ENCODE measurements around the gene NAPEPLD.
A peak's percentile ranks its signal among the peaks of the same experiment; 100 is the strongest.
"Not testable (repeated sequence)": the region's sequence is repeated elsewhere in the genome, so short reads cannot be mapped to it uniquely, and the experiment has no call there.

NAPEPLD gene

DNA sequence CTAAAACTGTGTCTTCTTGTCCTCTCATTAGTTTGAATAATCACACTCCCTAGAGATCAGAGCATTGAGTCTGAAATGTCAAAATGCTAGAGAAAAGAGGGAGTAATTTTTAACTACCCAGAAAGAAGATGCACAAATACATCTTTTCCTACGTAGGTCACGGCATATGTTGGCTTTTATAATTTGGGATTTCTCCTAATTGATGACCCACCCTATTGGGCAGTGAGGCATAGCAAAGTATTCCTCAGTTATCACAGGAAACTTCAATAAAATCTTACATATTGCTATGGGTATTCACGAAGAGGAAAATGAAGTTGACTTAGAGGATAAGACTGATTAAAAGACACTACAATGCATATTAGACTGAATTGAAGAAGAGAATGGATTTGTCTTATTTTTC, 48.6 kb downstream of the NAPEPLD start:
- ChIA-PET CTCF (no interaction called here), POLR2A (no interaction called here)
- H3K4me3 ChIP-seq (ENCODE audit: low read depth, low read length) = no peak overlapping the region
- no peaks in the 10 kb centered on the region for H3K4me1 ChIP-seq (ENCODE audit: control insufficient read depth, insufficient read depth, low read length)
- no peak overlapping the region for H3K27ac ChIP-seq (ENCODE audit: extremely low read depth, low read depth, low read length)
- no peaks in the 10 kb centered on the region for H3K9me3 ChIP-seq (ENCODE audit: control insufficient read depth, insufficient read depth, low read depth, low read length)
- TF ChIP-seq ZNF549 (tag by site-specific recombination; IDR thresholded peaks at IDR 0.05) (no peak), ZNF660 (tag by site-specific recombination; IDR thresholded peaks at IDR 0.05) (peak; percentile 100), ZNF155 (tag by site-specific recombination; IDR thresholded peaks at IDR 0.05) (no peak)
- peaks cover 12 to 26% of the 10 kb centered on the region in 2 experiments for H3K36me3 ChIP-seq (ENCODE audit: control insufficient read depth in 2 of 2, insufficient read depth in 1 of 2, low read length in 2 of 2)

DNA sequence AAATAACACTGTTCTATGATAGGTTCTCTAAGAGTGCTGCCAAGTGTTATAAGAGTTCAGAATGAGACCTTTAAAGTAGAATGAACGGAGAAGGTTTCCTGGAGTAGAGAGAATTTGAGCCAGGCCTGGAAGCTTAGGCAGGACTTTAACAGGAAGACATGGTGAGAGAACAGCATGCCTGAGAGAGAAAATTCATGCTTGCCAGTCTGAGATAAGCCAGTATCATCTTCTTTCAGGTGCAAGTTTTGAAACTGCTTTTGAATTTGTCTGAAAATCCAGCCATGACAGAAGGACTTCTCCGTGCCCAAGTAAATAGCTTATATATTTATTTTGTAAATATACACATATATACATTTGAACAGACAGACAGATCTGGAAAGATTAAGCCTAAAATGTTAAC, 51.9 kb downstream of the NAPEPLD start:
- Histone ChIP-seq H3K9me3 (ENCODE audit: control insufficient read depth, insufficient read depth, low read depth, low read length) (no peaks in the 10 kb centered on the region), H3K4me1 (ENCODE audit: control insufficient read depth, insufficient read depth, low read length) (no peaks in the 10 kb centered on the region), H3K36me3 (ENCODE audit: control insufficient read depth in 2 of 2, insufficient read depth in 1 of 2, low read length in 2 of 2) (peaks cover 6 to 29% of the 10 kb centered on the region in 2 experiments), H3K27ac (ENCODE audit: extremely low read depth, low read depth, low read length) (no peak overlapping the region), H3K4me3 (ENCODE audit: low read depth, low read length) (no peak overlapping the region)
- ChIA-PET POLR2A (no interaction called here), CTCF (no interaction called here)
- TF ChIP-seq REPIN1 (tag by site-specific recombination; IDR thresholded peaks at IDR 0.05; ENCODE audit: low read depth) (no peak), ZNF23 (tag by site-specific recombination; IDR thresholded peaks at IDR 0.05; ENCODE audit: borderline replicate concordance) (no peak), ZFP41 (tag by site-specific recombination; IDR thresholded peaks at IDR 0.05; ENCODE audit: borderline replicate concordance) (no peak), BCL11A (tag by site-specific recombination; IDR thresholded peaks at IDR 0.05; ENCODE audit: low read depth) (no peak), ZNF140 (tag by site-specific recombination; IDR thresholded peaks at IDR 0.05) (no peak)
- TF ChIP-seq, protein P1, sequence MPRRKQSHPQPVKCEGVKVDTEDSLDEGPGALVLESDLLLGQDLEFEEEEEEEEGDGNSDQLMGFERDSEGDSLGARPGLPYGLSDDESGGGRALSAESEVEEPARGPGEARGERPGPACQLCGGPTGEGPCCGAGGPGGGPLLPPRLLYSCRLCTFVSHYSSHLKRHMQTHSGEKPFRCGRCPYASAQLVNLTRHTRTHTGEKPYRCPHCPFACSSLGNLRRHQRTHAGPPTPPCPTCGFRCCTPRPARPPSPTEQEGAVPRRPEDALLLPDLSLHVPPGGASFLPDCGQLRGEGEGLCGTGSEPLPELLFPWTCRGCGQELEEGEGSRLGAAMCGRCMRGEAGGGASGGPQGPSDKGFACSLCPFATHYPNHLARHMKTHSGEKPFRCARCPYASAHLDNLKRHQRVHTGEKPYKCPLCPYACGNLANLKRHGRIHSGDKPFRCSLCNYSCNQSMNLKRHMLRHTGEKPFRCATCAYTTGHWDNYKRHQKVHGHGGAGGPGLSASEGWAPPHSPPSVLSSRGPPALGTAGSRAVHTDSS (tag by site-specific recombination; IDR thresholded peaks at IDR 0.05) = no peak

DNA sequence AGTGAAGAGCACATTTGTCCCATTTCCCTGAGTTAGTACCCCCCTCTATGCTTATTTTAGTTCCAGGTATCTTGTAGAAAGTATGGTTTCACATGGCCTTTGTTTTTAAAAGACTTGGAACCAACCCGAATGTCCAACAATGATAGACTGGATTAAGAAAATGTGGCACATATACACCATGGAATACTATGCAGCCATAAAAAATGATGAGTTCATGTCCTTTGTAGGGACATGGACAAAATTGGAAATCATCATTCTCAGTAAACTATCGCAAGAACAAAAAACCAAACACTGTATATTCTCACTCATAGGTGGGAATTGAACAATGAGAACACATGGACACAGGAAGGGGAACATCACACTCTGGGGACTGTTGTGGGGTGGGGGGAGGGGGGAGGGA, 53.3 kb downstream of the NAPEPLD start:
- H3K27ac ChIP-seq (ENCODE audit: extremely low read depth, low read depth, low read length); POLR2A ChIA-PET; H3K4me3 ChIP-seq (ENCODE audit: low read depth, low read length); H3K4me1 ChIP-seq (ENCODE audit: control insufficient read depth, insufficient read depth, low read length); H3K9me3 ChIP-seq (ENCODE audit: control insufficient read depth, insufficient read depth, low read depth, low read length): not testable (repeated sequence)
- H3K36me3 ChIP-seq (ENCODE audit: control insufficient read depth in 2 of 2, insufficient read depth in 1 of 2, low read length in 2 of 2) = peaks cover 4 to 28% of the 10 kb centered on the region in 2 experiments
- CTCF ChIA-PET = interaction anchor here (1.3 kb wide), 1 partner anchor 201 kb away, joined by 3 read pairs; no protein-coding TSS in a partner anchor
- TF ChIP-seq, protein P2, sequence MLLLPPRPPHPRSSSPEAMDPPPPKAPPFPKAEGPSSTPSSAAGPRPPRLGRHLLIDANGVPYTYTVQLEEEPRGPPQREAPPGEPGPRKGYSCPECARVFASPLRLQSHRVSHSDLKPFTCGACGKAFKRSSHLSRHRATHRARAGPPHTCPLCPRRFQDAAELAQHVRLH (tag by site-specific recombination; IDR thresholded peaks at IDR 0.05) = peak; percentile 66; the same call in 1 of the 2 replicates
- peak; percentile 94 for TF ChIP-seq ZNF146 (tag by site-specific recombination; IDR thresholded peaks at IDR 0.05)

DNA sequence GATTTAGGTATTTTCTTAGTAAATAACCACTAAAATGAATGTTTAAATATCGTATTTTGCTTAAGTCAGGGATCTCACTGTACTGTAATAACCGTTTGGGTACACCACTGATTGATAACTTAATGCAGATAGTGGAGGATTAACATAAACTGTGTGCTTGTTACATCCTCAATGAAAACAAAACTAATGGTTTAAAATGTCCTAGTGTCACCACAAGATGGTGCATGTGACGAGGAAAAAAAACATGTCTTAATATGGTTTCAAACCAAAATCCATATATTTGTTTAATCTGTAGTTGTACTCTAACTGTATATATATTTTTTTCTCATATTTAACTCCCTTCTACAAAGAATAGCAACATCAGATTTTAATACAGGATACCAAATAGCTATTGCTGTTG, 54.8 kb downstream of the NAPEPLD start:
- no peak overlapping the region for H3K4me3 ChIP-seq (ENCODE audit: low read depth, low read length)
- H3K36me3 ChIP-seq (ENCODE audit: control insufficient read depth in 2 of 2, insufficient read depth in 1 of 2, low read length in 2 of 2) = peaks cover 4 to 31% of the 10 kb centered on the region in 2 experiments
- H3K4me1 ChIP-seq (ENCODE audit: control insufficient read depth, insufficient read depth, low read length) = no peaks in the 10 kb centered on the region
- ChIA-PET CTCF (no interaction called here), POLR2A (no interaction called here)
- H3K27ac ChIP-seq (ENCODE audit: extremely low read depth, low read depth, low read length) = no peak overlapping the region
- H3K9me3 ChIP-seq (ENCODE audit: control insufficient read depth, insufficient read depth, low read depth, low read length) = no peaks in the 10 kb centered on the region
- TF ChIP-seq, protein P3, sequence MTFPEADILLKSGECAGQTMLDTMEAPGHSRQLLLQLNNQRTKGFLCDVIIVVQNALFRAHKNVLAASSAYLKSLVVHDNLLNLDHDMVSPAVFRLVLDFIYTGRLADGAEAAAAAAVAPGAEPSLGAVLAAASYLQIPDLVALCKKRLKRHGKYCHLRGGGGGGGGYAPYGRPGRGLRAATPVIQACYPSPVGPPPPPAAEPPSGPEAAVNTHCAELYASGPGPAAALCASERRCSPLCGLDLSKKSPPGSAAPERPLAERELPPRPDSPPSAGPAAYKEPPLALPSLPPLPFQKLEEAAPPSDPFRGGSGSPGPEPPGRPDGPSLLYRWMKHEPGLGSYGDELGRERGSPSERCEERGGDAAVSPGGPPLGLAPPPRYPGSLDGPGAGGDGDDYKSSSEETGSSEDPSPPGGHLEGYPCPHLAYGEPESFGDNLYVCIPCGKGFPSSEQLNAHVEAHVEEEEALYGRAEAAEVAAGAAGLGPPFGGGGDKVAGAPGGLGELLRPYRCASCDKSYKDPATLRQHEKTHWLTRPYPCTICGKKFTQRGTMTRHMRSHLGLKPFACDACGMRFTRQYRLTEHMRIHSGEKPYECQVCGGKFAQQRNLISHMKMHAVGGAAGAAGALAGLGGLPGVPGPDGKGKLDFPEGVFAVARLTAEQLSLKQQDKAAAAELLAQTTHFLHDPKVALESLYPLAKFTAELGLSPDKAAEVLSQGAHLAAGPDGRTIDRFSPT (tag by site-specific recombination; IDR thresholded peaks at IDR 0.05) = no peak
- TF ChIP-seq, protein P2 (tag by site-specific recombination; IDR thresholded peaks at IDR 0.05) = no peak
- no peak for TF ChIP-seq ZNF354C (tag by site-specific recombination; IDR thresholded peaks at IDR 0.05; ENCODE audit: borderline replicate concordance, low read depth)
- TF ChIP-seq, protein P4, sequence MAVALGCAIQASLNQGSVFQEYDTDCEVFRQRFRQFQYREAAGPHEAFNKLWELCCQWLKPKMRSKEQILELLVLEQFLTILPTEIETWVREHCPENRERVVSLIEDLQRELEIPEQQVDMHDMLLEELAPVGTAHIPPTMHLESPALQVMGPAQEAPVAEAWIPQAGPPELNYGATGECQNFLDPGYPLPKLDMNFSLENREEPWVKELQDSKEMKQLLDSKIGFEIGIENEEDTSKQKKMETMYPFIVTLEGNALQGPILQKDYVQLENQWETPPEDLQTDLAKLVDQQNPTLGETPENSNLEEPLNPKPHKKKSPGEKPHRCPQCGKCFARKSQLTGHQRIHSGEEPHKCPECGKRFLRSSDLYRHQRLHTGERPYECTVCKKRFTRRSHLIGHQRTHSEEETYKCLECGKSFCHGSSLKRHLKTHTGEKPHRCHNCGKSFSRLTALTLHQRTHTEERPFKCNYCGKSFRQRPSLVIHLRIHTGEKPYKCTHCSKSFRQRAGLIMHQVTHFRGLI (tag by site-specific recombination; IDR thresholded peaks at IDR 0.05) = no peak
- TF ChIP-seq, protein P5, sequence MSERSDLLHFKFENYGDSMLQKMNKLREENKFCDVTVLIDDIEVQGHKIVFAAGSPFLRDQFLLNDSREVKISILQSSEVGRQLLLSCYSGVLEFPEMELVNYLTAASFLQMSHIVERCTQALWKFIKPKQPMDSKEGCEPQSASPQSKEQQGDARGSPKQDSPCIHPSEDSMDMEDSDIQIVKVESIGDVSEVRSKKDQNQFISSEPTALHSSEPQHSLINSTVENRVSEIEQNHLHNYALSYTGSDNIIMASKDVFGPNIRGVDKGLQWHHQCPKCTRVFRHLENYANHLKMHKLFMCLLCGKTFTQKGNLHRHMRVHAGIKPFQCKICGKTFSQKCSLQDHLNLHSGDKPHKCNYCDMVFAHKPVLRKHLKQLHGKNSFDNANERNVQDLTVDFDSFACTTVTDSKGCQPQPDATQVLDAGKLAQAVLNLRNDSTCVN (tag by site-specific recombination; optimal IDR thresholded peaks at IDR 0.05) = no peak
- TF ChIP-seq HOXC10 (CRISPR knock-in tag; IDR thresholded peaks at IDR 0.05) = no peak
- no peak for TF ChIP-seq ZFP3 (tag by site-specific recombination; IDR thresholded peaks at IDR 0.05; ENCODE audit: low read depth)
- no peak for TF ChIP-seq ZNF324 (tag by site-specific recombination; IDR thresholded peaks at IDR 0.05)
- TF ChIP-seq ZNF664 (tag by site-specific recombination; IDR thresholded peaks at IDR 0.05) = no peak
- no peak for TF ChIP-seq OVOL3 (tag by site-specific recombination; IDR thresholded peaks at IDR 0.05)
- no peak for TF ChIP-seq ZNF2 (tag by site-specific recombination; IDR thresholded peaks at IDR 0.05)
- no peak for TF ChIP-seq RBAK (tag by site-specific recombination; IDR thresholded peaks at IDR 0.05)

All from HEK293 (cell line).